ENCODE results near the gene ZNF718.
"Not testable (repeated sequence)": the region's sequence is repeated elsewhere in the genome, so short reads cannot be mapped to it uniquely, and the experiment has no call there.

The ZNF718 gene

GRCh38 chr4:200936-201335 lies 76.6 kb downstream of the ZNF718 start:
- no peak for TF ChIP-seq CTCF (IDR thresholded peaks at IDR 0.05; ENCODE audit: borderline replicate concordance, insufficient read depth, low read depth, low read length)
- H3K4me3 ChIP-seq (ENCODE audit: low read depth, low read length), result no peak overlapping the region

GRCh38 chr4:202822-203221 lies 78.5 kb downstream of the ZNF718 start:
- H3K4me3 ChIP-seq (ENCODE audit: low read depth, low read length), result not testable (repeated sequence)

- H3K4me3 ChIP-seq (ENCODE audit: low read depth, low read length), result no peak overlapping the region
Measured at GRCh38 chr4:205097-205756, 80.9 kb downstream of the ZNF718 start.

GRCh38 chr4:206054-206453 lies 81.8 kb downstream of the ZNF718 start:
- no peak for TF ChIP-seq CTCF (IDR thresholded peaks at IDR 0.05; ENCODE audit: borderline replicate concordance, insufficient read depth, low read depth, low read length)
- H3K4me3 ChIP-seq (ENCODE audit: low read depth, low read length), result no peak overlapping the region

More at GRCh38 chr4:205097-205756, 80.9 kb downstream of the ZNF718 start:
- TF ChIP-seq CTCF (IDR thresholded peaks at IDR 0.05; ENCODE audit: borderline replicate concordance, insufficient read depth, low read depth, low read length), result no peak

- H3K4me3 ChIP-seq (ENCODE audit: low read depth, low read length), result not testable (repeated sequence)
Measured at GRCh38 chr4:208416-209096, 84.3 kb downstream of the ZNF718 start.

GRCh38 chr4:211033-211511 lies 86.8 kb downstream of the ZNF718 start:
- H3K4me3 ChIP-seq (ENCODE audit: low read depth, low read length), result no peak overlapping the region

GRCh38 chr4:212438-213188 lies 88.3 kb downstream of the ZNF718 start:
- no peak overlapping the region for H3K4me3 ChIP-seq (ENCODE audit: low read depth, low read length)
- no peak for TF ChIP-seq CTCF (IDR thresholded peaks at IDR 0.05; ENCODE audit: borderline replicate concordance, insufficient read depth, low read depth, low read length)

More at GRCh38 chr4:211033-211511, 86.8 kb downstream of the ZNF718 start:
- TF ChIP-seq CTCF (IDR thresholded peaks at IDR 0.05; ENCODE audit: borderline replicate concordance, insufficient read depth, low read depth, low read length), result no peak

GRCh38 chr4:213189-213535 lies 88.9 kb downstream of the ZNF718 start:
- H3K4me3 ChIP-seq (ENCODE audit: low read depth, low read length), result not testable (repeated sequence)

Measured in GM12875 (cell line).